K562 (cell line): Measurements from ENCODE around the gene PPP1CA. TPM values are rescaled to one million over a fixed set of nuclear protein-coding genes. Genes with fewer than 3 reads are reported as not detected.
A peak's percentile ranks its signal among the peaks of the same experiment; 100 is the strongest.

ENCODE experiments used
- BDP1 ChIP-seq: IDR thresholded peaks from 3 replicates; pipeline ENCODE4 v1.6.1; 2011; ENCODE audit not compliant: insufficient read length, insufficient read depth
- BRCA1 ChIP-seq, 2 experiments: fragments of 450-650 bp in 1 of 2; sonication (generic) in 1 of 2; formaldehyde crosslinking in 1 of 2; IDR thresholded peaks; 2 replicates each; pipeline versions ENCODE4 v1.5.0 to v1.6.1; 2017 to 2020; ENCODE audit warnings: mild to moderate bottlenecking in 1 of 2, missing genetic modification reagents in 1 of 2
- CREB1 ChIP-seq, 2 experiments: sonication (generic) in 1 of 2; formaldehyde crosslinking in 1 of 2; IDR thresholded peaks; 2 replicates each; pipeline versions ENCODE4 v1.6.1 to v1.8.0; 2012 to 2022; ENCODE audit warnings: inconsistent platforms in 1 of 2, mild to moderate bottlenecking in 1 of 2, missing genetic modification reagents in 1 of 2, moderate library complexity in 1 of 2
- ELF2 ChIP-seq: fragments of 250-450 bp; sonication (Bioruptor Pico); IDR thresholded peaks from 2 replicates; pipeline ENCODE4 v1.5.0; 2021; ENCODE audit warnings: mild to moderate bottlenecking
- ETV1 ChIP-seq: fragments of 450-650 bp; conservative IDR thresholded peaks from 2 replicates; pipeline ENCODE4 v1.6.1; 2016; ENCODE audit warnings: missing genetic modification characterization, control low read depth, low read depth, missing compliant biosample characterization
- GABPB1 ChIP-seq: sonication (generic); formaldehyde crosslinking; IDR thresholded peaks from 2 replicates; pipeline ENCODE4 v1.8.0; 2022; ENCODE audit warnings: mild to moderate bottlenecking, missing genetic modification reagents
- KAT8 ChIP-seq: fragments of 450-650 bp; IDR thresholded peaks from 2 replicates; pipeline ENCODE4 v1.6.1; 2016; ENCODE audit warnings: low read depth, mild to moderate bottlenecking
- KLF10 ChIP-seq: fragments of 250-450 bp; sonication (Bioruptor Pico); IDR thresholded peaks from 2 replicates; pipeline ENCODE4 v1.6.1; 2021; ENCODE audit warnings: matching md5 sums
- MTF1 ChIP-seq: fragments of 250-450 bp; sonication (Bioruptor Pico); IDR thresholded peaks from 2 replicates; pipeline ENCODE4 v1.9.0; 2021; ENCODE audit warnings: moderate library complexity, mild to moderate bottlenecking, inconsistent platforms, borderline replicate concordance
- MYC ChIP-seq, 2 experiments: fragments of 250-450 bp in 1 of 2; sonication (Bioruptor Pico) in 1 of 2; IDR thresholded peaks; 2 replicates each; pipeline versions ENCODE4 v1.5.1 to v1.6.1; 2012 to 2021; ENCODE audit warnings: low read depth in 2 of 2, borderline replicate concordance in 1 of 2, improper control_type of control experiment in 1 of 2, low read length in 1 of 2, mild to moderate bottlenecking in 1 of 2, moderate library complexity in 1 of 2
- NFYB ChIP-seq: IDR thresholded peaks from 2 replicates; pipeline ENCODE4 v1.6.1; 2011; ENCODE audit warnings: mild to moderate bottlenecking, moderate library complexity; ENCODE audit not compliant: insufficient read length; ENCODE audit errors: extremely low read depth
- PCBP2 ChIP-seq: fragments of 200-400 bp; formaldehyde crosslinking; IDR thresholded peaks from 2 replicates; pipeline ENCODE4 v1.6.1; 2018; ENCODE audit warnings: low read length, low read depth, mild to moderate bottlenecking, moderate library complexity; ENCODE audit not compliant: poor library complexity, severe bottlenecking
- SMC3 ChIP-seq: conservative IDR thresholded peaks from 2 replicates; pipeline ENCODE4 v1.6.1; 2011; ENCODE audit warnings: low read depth, low read length, improper control_type of control experiment; ENCODE audit not compliant: insufficient read depth
- SRSF1 ChIP-seq: fragments of 200-400 bp; formaldehyde crosslinking; IDR thresholded peaks from 2 replicates; pipeline ENCODE4 v1.6.1; 2017; ENCODE audit warnings: mild to moderate bottlenecking, low read depth, low read length, moderate library complexity
- TGIF2 ChIP-seq: sonication (generic); formaldehyde crosslinking; IDR thresholded peaks from 2 replicates; pipeline ENCODE4 v1.8.1; 2022; ENCODE audit warnings: mild to moderate bottlenecking, missing genetic modification reagents, moderate library complexity
- VEZF1 ChIP-seq: fragments of 200-800 bp; sonication (Bioruptor generic); IDR thresholded peaks from 2 replicates; pipeline ENCODE4 v1.6.1; 2017; ENCODE audit warnings: missing genetic modification characterization, missing compliant biosample characterization
- ZBTB2 ChIP-seq: fragments of 450-650 bp; IDR thresholded peaks from 2 replicates; pipeline ENCODE4 v1.6.1; 2016; ENCODE audit warnings: antibody characterized with exemption
- ZNF143 ChIP-seq: sonication (generic); formaldehyde crosslinking; IDR thresholded peaks from 2 replicates; pipeline ENCODE4 v1.9.0; 2022; ENCODE audit warnings: mild to moderate bottlenecking, missing genetic modification reagents
- ZNF174 ChIP-seq: fragments of 250-450 bp; sonication (Bioruptor Pico); IDR thresholded peaks from 2 replicates; pipeline ENCODE4 v1.4.0; 2020; ENCODE audit warnings: mild to moderate bottlenecking
- ZNF280B ChIP-seq: fragments of 250-450 bp; sonication (Bioruptor Pico); IDR thresholded peaks from 2 replicates; pipeline ENCODE4 v1.5.1; 2021; ENCODE audit warnings: mild to moderate bottlenecking
- ZNF311 ChIP-seq: fragments of 250-450 bp; sonication (Bioruptor Pico); IDR thresholded peaks from 2 replicates; pipeline ENCODE4 v1.4.0; 2020; ENCODE audit warnings: mild to moderate bottlenecking, moderate library complexity
- ZNF707 ChIP-seq: fragments of 250-450 bp; sonication (Bioruptor Pico); conservative IDR thresholded peaks from 2 replicates; pipeline ENCODE4 v1.8.0; 2022; ENCODE audit warnings: inconsistent platforms, mild to moderate bottlenecking, moderate library complexity
- polyA plus RNA-seq, 8 experiments: library from polyadenylated mRNA; depleted of rRNA in 4 of 8; stranded (reverse) in 5 of 8; unstranded in 3 of 8; fragments of >200 nt; fragmentation: Nextera tagmentation in 2 of 8; fragmentation: Illumina TruSeq in 1 of 8; extraction: Ambion mirVana in 2 of 8; extraction: Trizol in 1 of 8; gene quantifications; 2 replicates each; pipeline versions ENCODE4 v1.2.1 to v1.2.3, GENCODE V29; 2011 to 2014; ENCODE audit warnings: inconsistent platforms in 1 of 8, missing spikeins in 1 of 8
- total RNA-seq, 7 experiments: library from RNA; depleted of rRNA in 6 of 7; stranded (reverse); fragments of >200 nt in 6 of 7; fragmentation: Illumina TruSeq in 2 of 7; extraction: Trizol in 2 of 7; gene quantifications; 2 replicates each; pipeline versions ENCODE4 v1.2.1 to v1.2.3, GENCODE V29; 2011 to 2021; ENCODE audit warnings: low replicate concordance in 1 of 7

The PPP1CA gene
- total and polyA plus RNA-seq, 9 of the 15 experiments (the other 6 are each of a cell fraction or from before 2014, with no cell fraction given) = 18.2 to 242 (median 188) TPM

GRCh38 chr11:67371189-67371910 is 30.3 kb downstream of the PPP1CA start (continued):
- no peak for TF ChIP-seq PCBP2
- no peak for TF ChIP-seq ETV1
- no peak for TF ChIP-seq BRCA1 (IDR thresholded peaks at IDR 0.05)
- TF ChIP-seq BRCA1 (CRISPR knock-in tag; IDR thresholded peaks at IDR 0.05) = no peak
- no peak for TF ChIP-seq TGIF2 (CRISPR knock-in tag)
- TF ChIP-seq ZNF280B = no peak
- TF ChIP-seq SMC3 = 0 out of 2 replicates have a peak, but pooled peaks have one; percentile 10
- TF ChIP-seq BDP1 = no peak
- TF ChIP-seq ZBTB2 = no peak
- TF ChIP-seq NFYB = no peak
- no peak for TF ChIP-seq ZNF707 (CRISPR knock-in tag)
- no peak for TF ChIP-seq MYC (IDR thresholded peaks at IDR 0.05; ENCODE audit: low read depth, low read length)
- TF ChIP-seq MYC (CRISPR knock-in tag; IDR thresholded peaks at IDR 0.05; ENCODE audit: borderline replicate concordance, low read depth) = no peak
- TF ChIP-seq SRSF1 = no peak
- no peak for TF ChIP-seq KAT8
- no peak for TF ChIP-seq MTF1 (CRISPR knock-in tag)
- TF ChIP-seq ELF2 (CRISPR knock-in tag) = no peak
- no peak for TF ChIP-seq ZNF143 (CRISPR knock-in tag)
- no peak for TF ChIP-seq CREB1 (IDR thresholded peaks at IDR 0.05)
- no peak for TF ChIP-seq CREB1 (CRISPR knock-in tag; IDR thresholded peaks at IDR 0.05)
- peak; percentile 78 for TF ChIP-seq VEZF1 (CRISPR knock-in tag)
- TF ChIP-seq ZNF311 (CRISPR knock-in tag) = no peak
- TF ChIP-seq ZNF174 (CRISPR knock-in tag) = no peak
- 0 out of 2 replicates have a peak, but pooled peaks have one; percentile 31 for TF ChIP-seq GABPB1 (CRISPR knock-in tag)
- TF ChIP-seq KLF10 (CRISPR knock-in tag) = no peak
